K562 (cell line): Measurements from ENCODE around the gene BCL2A1. TPM values are rescaled to one million over a fixed set of nuclear protein-coding genes. Genes with fewer than 3 reads are reported as not detected.

Experiments
- ATAC-seq: fragments of 200-7000 bp; cut with Tn5 transposase; 3 replicates; pipeline ENCODE4 v1.9.1; 2020; ENCODE audit warnings: moderate library complexity
- BruUV-seq: library from RNA; stranded (reverse); fragments of 400-500 nt; replicated peaks from 2 replicates; lab custom pipeline; 2021; lab: Mats Ljungman, UMichigan
- CTCF ChIA-PET: fragments of 300-600 bp; formaldehyde crosslinking; extraction: SDS; loops from one replicate; lab custom pipeline; 2021; ENCODE audit warnings: low intra/inter-chr PET ratio; lab: Yijun Ruan, JAX
- POLR2A ChIA-PET: fragments of 300-600, 350-650 bp; sonication (Branson Sonifier 250); formaldehyde crosslinking; extraction: SDS; loops from one replicate; lab custom pipeline; 2021; ENCODE audit warnings: antibody characterized with exemption, inconsistent platforms; lab: Yijun Ruan, JAX
- DNase-seq, 4 experiments: peaks; one replicate each; pipeline versions ENCODE4 v3.0.0 to v3.0.0-alpha.2; 2011 to 2018; ENCODE audit warnings: low spot score in 3 of 4, mixed read lengths in 3 of 4; ENCODE audit errors: extremely low read depth in 1 of 4
- FAIRE-seq: peaks from 2 replicates; lab custom pipeline; 2011; peaks lifted over from hg19 to GRCh38; lab: Jason Lieb, UNC
- H2AFZ ChIP-seq: 2 replicates; pipeline ENCODE4 v1.6.0; 2011; ENCODE audit warnings: low read depth, low read length, control low read depth, inconsistent platforms
- H3K27ac ChIP-seq: fragments of 200-600 bp; 3 replicates; pipeline ENCODE4 v1.8.0; 2011; ENCODE audit warnings: low read depth, mild to moderate bottlenecking, control low read depth, inconsistent platforms, low read length, moderate library complexity, mixed read lengths; ENCODE audit errors: extremely low read depth
- H3K27me3 ChIP-seq, 2 experiments: fragments of 300-600 bp in 1 of 2; 2 replicates in 1 of 2; 3 replicates in 1 of 2; pipeline versions ENCODE4 v1.6.0 to v1.8.0; 2011; ENCODE audit warnings: inconsistent platforms in 2 of 2, low read length in 2 of 2, mild to moderate bottlenecking in 1 of 2, mixed read lengths in 1 of 2, moderate library complexity in 1 of 2; ENCODE audit not compliant: control insufficient read depth in 2 of 2, insufficient read depth in 2 of 2
- H3K36me3 ChIP-seq: fragments of 300-600 bp; 3 replicates; pipeline ENCODE4 v1.8.0; 2011; ENCODE audit warnings: mild to moderate bottlenecking, low read length, inconsistent platforms; ENCODE audit not compliant: control insufficient read depth, insufficient read depth
- H3K4me1 ChIP-seq, 2 experiments: fragments of 200-600 bp in 1 of 2; replicated peaks in 1 of 2; 2 replicates in 1 of 2; 3 replicates in 1 of 2; pipeline versions ENCODE4 v1.5.1 to v1.8.0; 2011; ENCODE audit warnings: inconsistent platforms in 2 of 2, low read length in 2 of 2, mild to moderate bottlenecking in 1 of 2, mixed read lengths in 1 of 2, moderate library complexity in 1 of 2; ENCODE audit not compliant: control insufficient read depth in 2 of 2, insufficient read depth in 2 of 2
- H3K4me2 ChIP-seq: 2 replicates; pipeline ENCODE4 v1.6.1; 2011; ENCODE audit warnings: low read length, control low read depth, inconsistent platforms, mixed read lengths; ENCODE audit not compliant: insufficient read depth
- H3K4me3 ChIP-seq: fragments of 200-600 bp; sonication (generic), shearing (Covaris generic); 2 replicates; pipeline ENCODE4 v1.5.1; 2016; ENCODE audit warnings: control low read depth, inconsistent platforms
- H3K79me2 ChIP-seq: fragments of 200-600 bp; 3 replicates; pipeline ENCODE4 v1.8.0; 2011; ENCODE audit warnings: low read length, inconsistent platforms; ENCODE audit not compliant: control insufficient read depth, insufficient read depth
- H3K9ac ChIP-seq, 2 experiments: 2 replicates each; pipeline versions ENCODE4 v1.6.0 to v1.6.1; 2011; ENCODE audit warnings: low read depth in 2 of 2, low read length in 2 of 2, control low read depth in 1 of 2, inconsistent platforms in 1 of 2, mild to moderate bottlenecking in 1 of 2, mixed read lengths in 1 of 2; ENCODE audit not compliant: insufficient read depth in 1 of 2
- H3K9me1 ChIP-seq: one replicate; pipeline ENCODE4 v1.6.0; 2011; ENCODE audit warnings: inconsistent platforms, mild to moderate bottlenecking, low read length, moderate library complexity; ENCODE audit not compliant: control insufficient read depth, insufficient read depth
- H3K9me3 ChIP-seq: replicated peaks from 2 replicates; pipeline ENCODE4 v1.5.1; 2011; ENCODE audit warnings: low read depth, low read length, inconsistent platforms; ENCODE audit not compliant: control insufficient read depth, insufficient read depth
- H4K20me1 ChIP-seq: replicated peaks from 2 replicates; pipeline ENCODE4 v1.6.1; 2011; ENCODE audit warnings: low read length, inconsistent platforms, mixed read lengths; ENCODE audit not compliant: control insufficient read depth, insufficient read depth
- HDAC2 ChIP-seq: fragments of 450-650 bp; IDR thresholded peaks from 2 replicates; pipeline ENCODE4 v1.6.1; 2016; ENCODE audit warnings: mild to moderate bottlenecking
- ZNF707 ChIP-seq: fragments of 250-450 bp; sonication (Bioruptor Pico); conservative IDR thresholded peaks from 2 replicates; pipeline ENCODE4 v1.8.0; 2022; ENCODE audit warnings: inconsistent platforms, mild to moderate bottlenecking, moderate library complexity
- in situ Hi-C: fragments of 300-500 bp; cut with MboI; formaldehyde crosslinking; loops from 4 replicates; pipeline ENCODE4 v1.15.0; 2018; ENCODE audit warnings: inconsistent platforms, mixed read lengths
- intact Hi-C: fragments of 100-400 bp; cut with micrococcal nuclease; formaldehyde crosslinking; loops from 2 replicates; pipeline ENCODE4 v1.14.2; 2022
- polyA plus RNA-seq, 8 experiments: library from polyadenylated mRNA; depleted of rRNA in 4 of 8; stranded (reverse) in 5 of 8; unstranded in 3 of 8; fragments of >200 nt; fragmentation: Nextera tagmentation in 2 of 8; fragmentation: Illumina TruSeq in 1 of 8; extraction: Ambion mirVana in 2 of 8; extraction: Trizol in 1 of 8; gene quantifications; 2 replicates each; pipeline versions ENCODE4 v1.2.1 to v1.2.3, GENCODE V29; 2011 to 2014; ENCODE audit warnings: inconsistent platforms in 1 of 8, missing spikeins in 1 of 8
- total RNA-seq, 7 experiments: library from RNA; depleted of rRNA in 6 of 7; stranded (reverse); fragments of >200 nt in 6 of 7; fragmentation: Illumina TruSeq in 2 of 7; extraction: Trizol in 2 of 7; gene quantifications; 2 replicates each; pipeline versions ENCODE4 v1.2.1 to v1.2.3, GENCODE V29; 2011 to 2021; ENCODE audit warnings: low replicate concordance in 1 of 7

Gene BCL2A1
- total and polyA plus RNA-seq, 9 of the 15 experiments (the other 6 are each of a cell fraction or from before 2014, with no cell fraction given): 0.11 to 1.2 (median 0.25) TPM; not detected in 4

DNA sequence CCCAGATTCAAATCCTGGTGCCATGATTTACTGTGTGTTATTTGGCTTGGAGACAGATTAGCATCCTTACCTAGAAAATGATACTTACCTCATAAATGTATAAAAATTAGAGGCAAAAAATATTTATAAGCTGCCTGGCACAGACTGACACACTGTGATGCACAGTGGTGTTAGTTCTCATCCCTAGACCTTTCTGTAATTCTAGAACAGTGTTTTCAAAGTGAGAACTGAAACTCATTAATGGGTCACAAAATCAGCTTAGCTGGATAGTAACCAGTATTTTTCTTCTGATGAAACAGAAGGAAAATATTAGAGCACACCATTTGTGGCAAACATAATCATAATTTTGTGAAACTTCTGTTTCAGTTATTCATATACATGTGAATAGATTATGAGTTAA, 56.3 kb downstream of the BCL2A1 start:
- FAIRE-seq: no peak
- Histone ChIP-seq H2AFZ (no peak overlapping the region), H3K27me3 (no peaks in the 10 kb centered on the region), H3K27ac (no peak overlapping the region), H3K9ac (no peak overlapping the region), H4K20me1 (no peaks in the 10 kb centered on the region), H3K9me1 (no peaks in the 10 kb centered on the region), H3K4me1 (peaks cover 0 to 7% of the 10 kb centered on the region in 2 experiments; a peak in 1 of 5 replicates), H3K36me3 (peaks cover 26% of the 10 kb centered on the region; the same call in 1 of the 3 replicates), H3K9me3 (peaks cover 21% of the 10 kb centered on the region), H3K4me2 (no peak overlapping the region), H3K79me2 (no peaks in the 10 kb centered on the region), H3K4me3 (no peak overlapping the region)
- CTCF ChIA-PET: no interaction called here
- in situ Hi-C loops: no loop called here
- ATAC-seq: no peak
- TF ChIP-seq HDAC2 (no peak), ZNF707 (CRISPR knock-in tag) (no peak)
- BruUV-seq: no TSS peak
- no peak for DNase-seq
- POLR2A ChIA-PET: interaction anchor here (0.9 kb wide), 1 partner anchor 11 kb away, joined by 3 read pairs; no protein-coding TSS in a partner anchor
- intact Hi-C loops: no loop called here

Other genes starting within 250 kb of the BCL2A1 start
- gene MTHFS, start 74.2 kb downstream of the BCL2A1 start, total RNA-seq (2014; rRNA removed): 31.2 and 32.9 TPM in 2 replicates
- gene MTHFS, start 74.2 kb downstream of the BCL2A1 start, total RNA-seq (2014; rRNA removed; fragmentation: Illumina TruSeq; extraction: Trizol): 36.8 and 43.6 TPM in 2 replicates
- 42.9 and 44.1 TPM in 2 replicates for gene MTHFS, start 74.2 kb downstream of the BCL2A1 start, total RNA-seq (2015; rRNA removed; fragmentation: Illumina TruSeq; extraction: Trizol)
- gene MTHFS, start 74.2 kb downstream of the BCL2A1 start, total RNA-seq (2021): 41.7 and 45.1 TPM in 2 replicates
- 56.7 and 72.8 TPM in 2 replicates for gene MTHFS, start 74.2 kb downstream of the BCL2A1 start, polyA plus RNA-seq (2011; rRNA removed)
- 39.6 and 52.6 TPM in 2 replicates for gene MTHFS, start 74.2 kb downstream of the BCL2A1 start, polyA plus RNA-seq (2014; fragmentation: Illumina TruSeq; extraction: Trizol)
- gene MTHFS, start 74.2 kb downstream of the BCL2A1 start, polyA plus RNA-seq (2014; fragmentation: Nextera tagmentation; extraction: Ambion mirVana): 10 to 100 TPM; 17.8 to 23.6 TPM
- gene MTHFS, start 74.2 kb downstream of the BCL2A1 start, polyA plus RNA-seq (2014; rRNA removed): 79.3 and 86.3 TPM in 2 replicates
- gene ZFAND6, start 88.5 kb upstream of the BCL2A1 start, total RNA-seq (2014; rRNA removed): 99.5 and 142 TPM in 2 replicates
- 88.7 and 105 TPM in 2 replicates for gene ZFAND6, start 88.5 kb upstream of the BCL2A1 start, total RNA-seq (2014; rRNA removed; fragmentation: Illumina TruSeq; extraction: Trizol)
- 90.3 TPM in 2 replicates for gene ZFAND6, start 88.5 kb upstream of the BCL2A1 start, total RNA-seq (2015; rRNA removed; fragmentation: Illumina TruSeq; extraction: Trizol)
- 53.9 and 58.7 TPM in 2 replicates for gene ZFAND6, start 88.5 kb upstream of the BCL2A1 start, total RNA-seq (2021)
- gene ZFAND6, start 88.5 kb upstream of the BCL2A1 start, polyA plus RNA-seq (2011; rRNA removed): 206 and 207 TPM in 2 replicates
- gene ZFAND6, start 88.5 kb upstream of the BCL2A1 start, polyA plus RNA-seq (2014; fragmentation: Illumina TruSeq; extraction: Trizol): 86.1 and 92.2 TPM in 2 replicates
- gene ZFAND6, start 88.5 kb upstream of the BCL2A1 start, polyA plus RNA-seq (2014; fragmentation: Nextera tagmentation; extraction: Ambion mirVana): 10 to 100 TPM; 82.1 to 93.8 TPM
- gene ZFAND6, start 88.5 kb upstream of the BCL2A1 start, polyA plus RNA-seq (2014; rRNA removed): 88.9 and 113 TPM in 2 replicates
- gene FAH, start 181.8 kb upstream of the BCL2A1 start, total RNA-seq (2014; rRNA removed): 89.0 and 100 TPM in 2 replicates
- 51.1 and 66.8 TPM in 2 replicates for gene FAH, start 181.8 kb upstream of the BCL2A1 start, total RNA-seq (2014; rRNA removed; fragmentation: Illumina TruSeq; extraction: Trizol)
- 103 and 107 TPM in 2 replicates for gene FAH, start 181.8 kb upstream of the BCL2A1 start, total RNA-seq (2015; rRNA removed; fragmentation: Illumina TruSeq; extraction: Trizol)
- 117 and 121 TPM in 2 replicates for gene FAH, start 181.8 kb upstream of the BCL2A1 start, total RNA-seq (2021)
- gene FAH, start 181.8 kb upstream of the BCL2A1 start, polyA plus RNA-seq (2011; rRNA removed): 64.8 and 69.7 TPM in 2 replicates
- gene FAH, start 181.8 kb upstream of the BCL2A1 start, polyA plus RNA-seq (2014; fragmentation: Illumina TruSeq; extraction: Trizol): 122 and 129 TPM in 2 replicates
- 100 to 1,000 TPM; 302 to 310 TPM for gene FAH, start 181.8 kb upstream of the BCL2A1 start, polyA plus RNA-seq (2014; fragmentation: Nextera tagmentation; extraction: Ambion mirVana)
- 80.7 and 95.4 TPM in 2 replicates for gene FAH, start 181.8 kb upstream of the BCL2A1 start, polyA plus RNA-seq (2014; rRNA removed)